CD14-positive monocyte (primary cell): ENCODE results near the gene MAS1. TPM values are rescaled to one million over a fixed set of nuclear protein-coding genes. Genes with fewer than 3 reads are reported as not detected.

ENCODE experiments used
- DNase-seq, 3 donors: peaks; one replicate each; pipeline ENCODE4 v3.0.0-alpha.2; 2011 to 2022
- H2AFZ ChIP-seq: 2 replicates; pipeline ENCODE4 v1.6.0; 2012; ENCODE audit warnings: mild to moderate bottlenecking, low read depth, low read length, inconsistent platforms; ENCODE audit not compliant: insufficient read depth, poor library complexity, severe bottlenecking
- H3K27ac ChIP-seq, 2 donors: 1 replicate in 1 of 2; 2 replicates in 1 of 2; pipeline ENCODE4 v1.5.1; 2012 to 2013; ENCODE audit warnings: low read length in 2 of 2, control low read depth in 1 of 2, inconsistent platforms in 1 of 2, low read depth in 1 of 2, mild to moderate bottlenecking in 1 of 2
- H3K27me3 ChIP-seq, 2 donors: one replicate each; pipeline versions ENCODE4 v1.6.0 to v1.6.1; 2011 to 2013; ENCODE audit warnings: low read length in 2 of 2; ENCODE audit not compliant: control insufficient read depth in 2 of 2, insufficient read depth in 2 of 2
- H3K36me3 ChIP-seq, 2 donors: replicated peaks in 1 of 2; 1 replicate in 1 of 2; 2 replicates in 1 of 2; pipeline versions ENCODE4 v1.5.1 to v1.6.1; 2012 to 2013; ENCODE audit warnings: low read length in 2 of 2, control low read depth in 1 of 2, inconsistent platforms in 1 of 2, mild to moderate bottlenecking in 1 of 2; ENCODE audit not compliant: insufficient read depth in 2 of 2, control insufficient read depth in 1 of 2
- H3K4me1 ChIP-seq, 2 donors: 1 replicate in 1 of 2; 2 replicates in 1 of 2; pipeline versions ENCODE4 v1.5.1 to v1.6.1; 2012 to 2013; ENCODE audit warnings: low read length in 2 of 2, control low read depth in 1 of 2, inconsistent platforms in 1 of 2, mild to moderate bottlenecking in 1 of 2, moderate library complexity in 1 of 2; ENCODE audit not compliant: insufficient read depth in 2 of 2, control insufficient read depth in 1 of 2
- H3K4me2 ChIP-seq: replicated peaks from 2 replicates; pipeline ENCODE3; 2012; ENCODE audit warnings: low read length, moderate library complexity, mild to moderate bottlenecking; ENCODE audit not compliant: poor library complexity, severe bottlenecking; ENCODE audit errors: extremely low read depth
- H3K4me3 ChIP-seq, 3 experiments: fragments of 200-600 bp in 1 of 3; sonication (generic) in 1 of 3; replicated peaks in 1 of 3; 1 replicate in 2 of 3; 2 replicates in 1 of 3; pipeline ENCODE4 v1.5.1; 2011 to 2013; ENCODE audit warnings: low read length in 3 of 3, mild to moderate bottlenecking in 3 of 3, control low read depth in 2 of 3, low read depth in 2 of 3, inconsistent platforms in 1 of 3, moderate library complexity in 1 of 3
- H3K79me2 ChIP-seq: 2 replicates; pipeline ENCODE4 v1.6.0; 2012; ENCODE audit warnings: mild to moderate bottlenecking, control low read depth, inconsistent platforms, low read length, moderate library complexity; ENCODE audit not compliant: insufficient read depth
- H3K9ac ChIP-seq: 2 replicates; pipeline ENCODE4 v1.6.0; 2017; ENCODE audit warnings: low read length, mild to moderate bottlenecking; ENCODE audit not compliant: insufficient read depth, poor library complexity, severe bottlenecking
- H3K9me3 ChIP-seq, 2 donors: replicated peaks in 1 of 2; 1 replicate in 1 of 2; 2 replicates in 1 of 2; pipeline versions ENCODE4 v1.5.1 to v1.6.1; 2012 to 2013; ENCODE audit warnings: low read length in 2 of 2, control low read depth in 1 of 2; ENCODE audit not compliant: control insufficient read depth in 1 of 2, insufficient read depth in 1 of 2
- H4K20me1 ChIP-seq: 2 replicates; pipeline ENCODE4 v1.6.0; 2012; ENCODE audit warnings: mild to moderate bottlenecking, low read length, control low read depth, moderate library complexity; ENCODE audit not compliant: insufficient read depth
- H3K27ac Mint-ChIP-seq, 7 donors: one replicate each; pipeline ENCODE4 v1.8.0; 2020; ENCODE audit warnings: mild to moderate bottlenecking in 7 of 7, mixed read lengths in 7 of 7, moderate library complexity in 6 of 7, inconsistent platforms in 2 of 7
- H3K27me3 Mint-ChIP-seq, 3 donors: one replicate each; pipeline ENCODE4 v1.8.0; 2021 to 2022; ENCODE audit warnings: low read depth in 3 of 3, mild to moderate bottlenecking in 3 of 3, mixed read lengths in 3 of 3, moderate library complexity in 3 of 3, inconsistent platforms in 1 of 3
- H3K36me3 Mint-ChIP-seq, 2 donors: one replicate each; pipeline ENCODE4 v1.8.0; 2020; ENCODE audit warnings: mixed read lengths in 2 of 2, inconsistent platforms in 1 of 2, mild to moderate bottlenecking in 1 of 2
- H3K4me1 Mint-ChIP-seq: one replicate; pipeline ENCODE4 v1.8.0; 2020; ENCODE audit warnings: mild to moderate bottlenecking, mixed read lengths
- H3K4me3 Mint-ChIP-seq, 2 donors: one replicate each; pipeline ENCODE4 v1.8.0; 2020; ENCODE audit warnings: mild to moderate bottlenecking in 2 of 2, mixed read lengths in 2 of 2, moderate library complexity in 1 of 2
- H3K9me3 Mint-ChIP-seq, 7 donors: one replicate each; pipeline ENCODE4 v1.8.0; 2020 to 2022; ENCODE audit warnings: mixed read lengths in 7 of 7, mild to moderate bottlenecking in 6 of 7, moderate library complexity in 6 of 7, inconsistent platforms in 2 of 7
- WGBS: methylation state at CpG from one replicate; pipeline ENCODE4 v1.1.5; 2013; ENCODE audit warnings: missing lambda C conversion rate; ENCODE audit not compliant: insufficient coverage; 5-methylcytosine and 5-hydroxymethylcytosine counted together
- intact Hi-C, 2 donors: fragments of 100-400 bp; cut with micrococcal nuclease; formaldehyde crosslinking; loops; one replicate each; pipeline versions ENCODE4 v1.15.0 to v1.15.1; 2023
- polyA plus RNA-seq, 3 donors: library from polyadenylated mRNA; depleted of rRNA in 1 of 3; unstranded in 2 of 3; stranded (reverse) in 1 of 3; fragments of 300-500 nt in 2 of 3; fragments of >200 nt in 1 of 3; fragmentation: Illumina TruSeq in 2 of 3; gene quantifications; 1 replicate in 2 of 3; 2 replicates in 1 of 3; pipeline ENCODE4 v1.2.3, GENCODE V29; 2012 to 2021
- TF ChIP-seq, protein P1 (sequence below): fragments of 200-600 bp; IDR thresholded peaks from one replicate; pipeline ENCODE4 v1.8.0; 2022; ENCODE audit warnings: antibody characterized with exemption, mild to moderate bottlenecking

The MAS1 gene
- polyA plus RNA-seq, 3 donors: not detected

DNA sequence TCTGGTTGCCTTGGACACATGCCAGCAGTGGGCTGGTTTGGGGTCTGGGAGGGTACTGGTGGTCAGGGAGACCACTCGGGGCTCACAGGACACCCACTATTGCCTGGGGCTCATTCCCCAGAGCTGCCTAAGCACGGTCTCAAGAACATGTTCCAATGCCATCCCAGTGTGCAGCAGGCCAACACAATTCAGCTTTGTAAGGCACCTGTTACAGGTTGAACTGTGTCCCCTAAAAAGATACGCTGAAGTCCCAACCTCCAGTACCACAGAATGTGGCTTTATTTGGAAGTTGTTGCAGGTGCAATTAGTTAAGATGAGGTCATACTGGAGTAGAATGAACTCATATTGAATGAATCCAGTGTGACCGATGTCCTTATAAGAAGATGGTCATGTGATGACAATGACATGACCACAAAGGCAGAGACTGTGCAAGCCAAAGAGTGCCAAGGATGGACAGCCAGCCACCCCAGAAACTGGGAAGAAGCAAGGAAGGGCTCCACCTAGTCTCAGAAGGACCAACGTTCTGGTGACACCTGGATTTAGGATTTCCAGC lies 13.5 kb upstream of the MAS1 start:
- Mint-ChIP-seq H3K4me3 (no peak overlapping the region), H3K4me1 (no peaks in the 10 kb centered on the region), H3K27me3 (peaks cover 5 to 11% (median 8%) of the 10 kb centered on the region in 3 donors), H3K9me3 (peaks cover 0 to 5% (median 0%) of the 10 kb centered on the region in 7 donors), H3K27ac (peak overlapping the region in 1 of 7 donors; percentile 44), H3K36me3 (no peaks in the 10 kb centered on the region)
- Histone ChIP-seq H3K27me3 (peaks cover 0 to 3% of the 10 kb centered on the region in 2 donors), H3K4me3 (no peak overlapping the region), H3K9me3 (no peaks in the 10 kb centered on the region), H3K9ac (no peak overlapping the region), H4K20me1 (no peaks in the 10 kb centered on the region), H3K36me3 (no peaks in the 10 kb centered on the region), H3K27ac (no peak overlapping the region), H2AFZ (no peak overlapping the region), H3K79me2 (no peaks in the 10 kb centered on the region), H3K4me2 (no peak overlapping the region), H3K4me1 (no peaks in the 10 kb centered on the region)
- intact Hi-C loops: no loop called here
- WGBS: 94% methylated on average over 4 of the region's 5 CpGs
- TF ChIP-seq, protein P1, sequence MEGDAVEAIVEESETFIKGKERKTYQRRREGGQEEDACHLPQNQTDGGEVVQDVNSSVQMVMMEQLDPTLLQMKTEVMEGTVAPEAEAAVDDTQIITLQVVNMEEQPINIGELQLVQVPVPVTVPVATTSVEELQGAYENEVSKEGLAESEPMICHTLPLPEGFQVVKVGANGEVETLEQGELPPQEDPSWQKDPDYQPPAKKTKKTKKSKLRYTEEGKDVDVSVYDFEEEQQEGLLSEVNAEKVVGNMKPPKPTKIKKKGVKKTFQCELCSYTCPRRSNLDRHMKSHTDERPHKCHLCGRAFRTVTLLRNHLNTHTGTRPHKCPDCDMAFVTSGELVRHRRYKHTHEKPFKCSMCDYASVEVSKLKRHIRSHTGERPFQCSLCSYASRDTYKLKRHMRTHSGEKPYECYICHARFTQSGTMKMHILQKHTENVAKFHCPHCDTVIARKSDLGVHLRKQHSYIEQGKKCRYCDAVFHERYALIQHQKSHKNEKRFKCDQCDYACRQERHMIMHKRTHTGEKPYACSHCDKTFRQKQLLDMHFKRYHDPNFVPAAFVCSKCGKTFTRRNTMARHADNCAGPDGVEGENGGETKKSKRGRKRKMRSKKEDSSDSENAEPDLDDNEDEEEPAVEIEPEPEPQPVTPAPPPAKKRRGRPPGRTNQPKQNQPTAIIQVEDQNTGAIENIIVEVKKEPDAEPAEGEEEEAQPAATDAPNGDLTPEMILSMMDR: no peak
- no peak for DNase-seq

DNA sequence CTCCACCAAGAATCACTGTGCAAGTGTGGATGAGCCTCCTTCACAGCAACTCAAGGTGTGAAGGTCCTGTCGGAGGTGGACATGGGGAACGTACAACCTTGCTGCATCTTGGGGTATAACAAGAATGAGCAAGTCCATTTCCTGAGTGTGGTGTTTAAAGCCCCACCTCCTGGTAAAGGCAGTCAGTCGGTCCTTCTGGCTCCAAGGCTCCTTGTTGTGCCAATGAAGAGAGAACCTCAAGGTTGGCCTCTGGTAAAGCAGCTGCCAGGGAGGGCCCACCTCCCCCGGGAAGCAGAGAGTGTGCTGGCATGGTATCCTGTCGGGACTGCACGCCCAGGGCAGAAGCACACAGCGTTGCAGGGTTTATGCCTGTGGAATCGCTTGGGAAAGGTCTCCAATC lies 12.4 kb upstream of the MAS1 start:
- Histone ChIP-seq H3K36me3 (no peaks in the 10 kb centered on the region), H3K4me3 (no peak overlapping the region), H3K27ac (no peak overlapping the region), H3K27me3 (peaks cover 0 to 5% of the 10 kb centered on the region in 2 donors), H3K4me2 (no peak overlapping the region), H3K79me2 (no peaks in the 10 kb centered on the region), H2AFZ (no peak overlapping the region), H3K9ac (no peak overlapping the region), H3K9me3 (no peaks in the 10 kb centered on the region), H4K20me1 (no peaks in the 10 kb centered on the region), H3K4me1 (no peaks in the 10 kb centered on the region)
- Mint-ChIP-seq H3K27me3 (peaks cover 5 to 9% (median 8%) of the 10 kb centered on the region in 3 donors), H3K27ac (no peak overlapping the region), H3K4me1 (no peaks in the 10 kb centered on the region), H3K36me3 (no peaks in the 10 kb centered on the region), H3K9me3 (peaks cover 0 to 5% (median 0%) of the 10 kb centered on the region in 7 donors), H3K4me3 (no peak overlapping the region)
- intact Hi-C loops: no loop called here
- no peak for DNase-seq
- TF ChIP-seq, protein P1: no peak
- WGBS: 85% methylated on average over 7 of the region's 8 CpGs
